ENCODE results near the gene NXNL2. TPM values are rescaled to one million over a fixed set of nuclear protein-coding genes. Genes with fewer than 3 reads are reported as not detected.

The NXNL2 gene
- total and polyA plus RNA-seq, 10 of the 15 experiments (the other 5 are each of a cell fraction or from before 2014, with no cell fraction given) = not detected

GRCh38 chr9:88574953-88575352 is 40.0 kb downstream of the NXNL2 start:
- ChIA-PET SMC1A (ENCODE audit: uncharacterized antibody, unreplicated experiment) (no interaction called here), POLR2A (no interaction called here), RAD21 (ENCODE audit: unreplicated experiment) (interaction anchor here (0.8 kb wide), 1 partner anchor 88 kb away, joined by 4 read pairs; no protein-coding TSS in a partner anchor), CTCF (no interaction called here)
- ATAC-seq = no peak
- FAIRE-seq = no peak
- H3K79me2 ChIP-seq (ENCODE audit: control insufficient read depth, insufficient read depth, low read length) = no peaks in the 10 kb centered on the region
- BruUV-seq (replicated peaks) = no TSS peak
- no peak for TF ChIP-seq HCFC1 (IDR thresholded peaks at IDR 0.05; ENCODE audit: low read length)
- no peak for TF ChIP-seq MEF2A (IDR thresholded peaks at IDR 0.05; ENCODE audit: insufficient read depth, low read depth, low read length)
- H3K9ac ChIP-seq (ENCODE audit: control insufficient read depth, insufficient read depth, low read length) = no peak overlapping the region
- 29% methylated on average over 7 of the region's 7 CpGs for WGBS (ENCODE audit: insufficient coverage, insufficient replicate concordance, low lambda C conversion rate, missing lambda C conversion rate)
- H4K20me1 ChIP-seq (ENCODE audit: control insufficient read depth, insufficient read depth) = no peaks in the 10 kb centered on the region; the same call in 1 of the 2 replicates
- H3K4me1 ChIP-seq (ENCODE audit: control insufficient read depth, insufficient read depth, low read length) = no peaks in the 10 kb centered on the region
- no peaks in the 10 kb centered on the region for H3K9me3 ChIP-seq (replicated peaks; ENCODE audit: control insufficient read depth, insufficient read depth, low read length)
- H3K4me2 ChIP-seq (ENCODE audit: control insufficient read depth, insufficient read depth) = no peak overlapping the region
- no peaks in the 10 kb centered on the region for H3K27me3 ChIP-seq (replicated peaks in 1 of 2; ENCODE audit: control insufficient read depth in 2 of 2, insufficient read depth in 2 of 2, low read length in 1 of 2)
- no peak overlapping the region for H3K27ac ChIP-seq (ENCODE audit: control insufficient read depth, insufficient read depth)
- DNase-seq (ENCODE audit: low read depth, low spot score) = no peak
- no peak overlapping the region for H3K4me3 ChIP-seq
- intact Hi-C loops (cut with micrococcal nuclease; ENCODE audit: unreplicated experiment) (loop anchor here (5.0 to 10.0 kb wide), 2 partner anchors 190 to 623 kb away; partner anchors contain the start of gene SPIN1), in situ Hi-C loops (cut with MboI) (loop anchor here (5.0 kb wide), 1 partner anchor 623 kb away; no protein-coding TSS in a partner anchor)
- no peaks in the 10 kb centered on the region for H3K36me3 ChIP-seq (ENCODE audit: control insufficient read depth in 2 of 2, insufficient read depth in 2 of 2, low read length in 1 of 2)
- no peak overlapping the region for H2AFZ ChIP-seq (ENCODE audit: control insufficient read depth, low read depth, low read length)

- H3K4me2 ChIP-seq (ENCODE audit: control insufficient read depth, insufficient read depth) = no peak overlapping the region
- 32% methylated on average over 19 of the region's 19 CpGs for WGBS (ENCODE audit: insufficient coverage, insufficient replicate concordance, low lambda C conversion rate, missing lambda C conversion rate)
Observed at GRCh38 chr9:88577256-88578120, 42.5 kb downstream of the NXNL2 start.

More at GRCh38 chr9:88577256-88578120, 42.5 kb downstream of the NXNL2 start:
- CTCF ChIA-PET = interaction anchor here (0.5 to 0.8 kb wide), 3 partner anchors 193 to 1316 kb away, joined by 3 to 5 read pairs (median 3); no protein-coding TSS in a partner anchor
- Histone ChIP-seq H2AFZ (ENCODE audit: control insufficient read depth, low read depth, low read length) (no peak overlapping the region), H3K79me2 (ENCODE audit: control insufficient read depth, insufficient read depth, low read length) (no peaks in the 10 kb centered on the region), H3K36me3 (ENCODE audit: control insufficient read depth in 2 of 2, insufficient read depth in 2 of 2, low read length in 1 of 2) (no peaks in the 10 kb centered on the region), H3K9me3 (replicated peaks; ENCODE audit: control insufficient read depth, insufficient read depth, low read length) (no peaks in the 10 kb centered on the region), H3K4me1 (ENCODE audit: control insufficient read depth, insufficient read depth, low read length) (no peaks in the 10 kb centered on the region), H3K9ac (ENCODE audit: control insufficient read depth, insufficient read depth, low read length) (no peak overlapping the region), H3K27me3 (replicated peaks in 1 of 2; ENCODE audit: control insufficient read depth in 2 of 2, insufficient read depth in 2 of 2, low read length in 1 of 2) (no peaks in the 10 kb centered on the region), H4K20me1 (ENCODE audit: control insufficient read depth, insufficient read depth) (no peaks in the 10 kb centered on the region; the same call in 1 of the 2 replicates), H3K27ac (ENCODE audit: control insufficient read depth, insufficient read depth) (no peak overlapping the region), H3K4me3 (no peak overlapping the region)
- intact Hi-C loops (cut with micrococcal nuclease; ENCODE audit: unreplicated experiment) = loop anchor here (1.0 to 10.0 kb wide), 3 partner anchors 193 to 625 kb away; partner anchors contain the start of gene SPIN1
- SMC1A ChIA-PET (ENCODE audit: uncharacterized antibody, unreplicated experiment) = interaction anchor here (0.6 kb wide), 1 partner anchor 16 kb away, joined by 3 read pairs; no protein-coding TSS in a partner anchor
- no TSS peak for BruUV-seq (replicated peaks)
- FAIRE-seq (no peak), ATAC-seq (no peak), DNase-seq (ENCODE audit: low read depth, low spot score) (no peak)
- POLR2A ChIA-PET = no interaction called here
- TF ChIP-seq ZZZ3 (IDR thresholded peaks at IDR 0.05; ENCODE audit: control insufficient read depth, insufficient read length, low read depth) (peak; percentile 17), NFYB (IDR thresholded peaks at IDR 0.05; ENCODE audit: insufficient read depth, low read depth, low read length) (no peak)
- RAD21 ChIA-PET (ENCODE audit: unreplicated experiment) = no interaction called here
- in situ Hi-C loops (cut with MboI) = loop anchor here (5.0 kb wide), 1 partner anchor 625 kb away; no protein-coding TSS in a partner anchor
